ENCODE data around the gene SLC26A3.
A peak's percentile ranks its signal among the peaks of the same experiment; 100 is the strongest.

SLC26A3 gene

GRCh38 chr7:107743567-107744344 lies 59.3 kb downstream of the SLC26A3 start, which contains the start of gene CBLL1:
TSS of gene CBLL1 (plus strand) at chr7:107744142. CDS start at chr7:107744164, 22 bp downstream.
- peak; percentile 95 to 97 for DNase-seq

DNA sequence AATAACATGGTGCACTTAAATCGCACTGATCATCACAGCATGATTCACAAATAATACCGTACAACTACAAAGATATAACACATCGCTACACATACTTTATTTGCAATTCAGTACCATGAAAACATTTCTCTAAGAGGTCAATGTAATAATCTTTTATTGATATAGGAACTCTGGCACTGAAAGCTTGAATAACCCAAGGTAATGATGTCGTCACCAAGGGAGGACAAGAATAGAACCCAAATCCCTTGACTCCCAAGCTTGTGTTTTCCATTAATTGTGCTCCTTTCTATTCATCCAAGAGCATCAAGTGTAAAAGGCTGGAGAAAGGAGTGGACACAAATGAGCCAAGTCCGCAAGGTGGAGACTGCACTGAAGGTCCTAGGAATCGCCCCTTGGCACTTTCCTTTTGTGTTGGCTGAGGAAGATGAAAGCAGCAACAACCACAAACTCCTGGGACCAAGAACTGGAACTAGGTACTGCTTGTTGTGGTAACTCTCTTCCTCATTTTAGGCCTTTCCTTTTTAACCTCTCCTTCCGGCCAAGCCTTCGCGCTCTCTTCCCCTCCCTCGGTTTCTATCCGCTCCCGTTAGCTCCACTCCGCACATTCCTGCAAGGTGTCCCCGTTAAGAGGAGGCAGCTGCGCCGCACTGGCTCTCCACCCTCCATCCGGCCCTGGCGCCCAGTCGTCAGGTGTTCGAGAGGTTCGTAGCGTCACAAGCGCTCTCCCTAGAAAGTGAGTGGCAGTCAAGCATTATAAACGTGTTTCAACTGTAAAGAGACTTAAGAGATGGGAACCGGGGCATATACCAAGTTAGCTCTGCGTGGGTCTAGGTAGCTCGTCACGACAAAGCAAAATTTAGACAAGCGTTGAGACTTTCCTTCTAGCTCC lies 60.1 kb downstream of the SLC26A3 start:
- peak; percentile 30 to 40 for DNase-seq

GRCh38 chr7:107728276-107728675 lies 74.7 kb downstream of the SLC26A3 start:
- DNase-seq, result no peak

DNA sequence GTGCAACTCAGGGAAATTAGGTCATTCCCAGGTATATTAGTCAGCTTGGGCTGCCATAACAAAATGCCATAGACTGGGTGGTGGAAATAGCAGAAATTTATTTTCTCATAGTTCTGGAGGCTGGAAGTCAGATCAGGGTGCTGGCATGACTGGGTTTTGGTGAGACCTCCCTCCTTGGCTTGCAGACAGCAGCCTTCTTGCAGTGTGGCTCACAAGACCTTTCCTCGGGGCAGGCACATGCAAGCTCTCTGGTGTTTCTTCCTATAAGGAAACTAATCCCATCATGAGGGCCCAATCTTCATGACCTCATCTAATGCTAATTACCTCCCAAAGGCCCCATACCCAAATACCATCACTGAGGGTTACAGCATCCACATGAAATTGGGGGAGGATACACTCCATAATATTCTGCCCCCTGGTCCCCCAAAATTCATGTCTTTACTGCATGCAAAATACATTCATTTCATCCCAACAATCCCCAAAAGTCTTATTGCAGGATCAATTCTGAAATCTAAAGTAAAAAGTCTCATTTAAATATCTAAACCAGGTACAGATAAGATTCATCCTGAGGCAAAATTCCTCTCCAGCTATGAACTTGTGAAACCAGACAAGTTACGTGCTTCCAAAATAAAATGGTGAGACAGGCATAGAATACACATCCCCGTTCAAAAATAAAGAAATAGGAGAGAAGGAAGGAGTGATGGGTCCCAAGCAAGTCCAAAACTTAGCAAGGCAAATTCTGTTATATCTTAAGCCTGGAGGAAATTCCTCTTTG lies 76.5 kb downstream of the SLC26A3 start:
- DNase-seq, result no peak

GRCh38 chr7:107725138-107725740 lies 77.8 kb downstream of the SLC26A3 start:
- DNase-seq, result peak; percentile 12 to 39

DNA sequence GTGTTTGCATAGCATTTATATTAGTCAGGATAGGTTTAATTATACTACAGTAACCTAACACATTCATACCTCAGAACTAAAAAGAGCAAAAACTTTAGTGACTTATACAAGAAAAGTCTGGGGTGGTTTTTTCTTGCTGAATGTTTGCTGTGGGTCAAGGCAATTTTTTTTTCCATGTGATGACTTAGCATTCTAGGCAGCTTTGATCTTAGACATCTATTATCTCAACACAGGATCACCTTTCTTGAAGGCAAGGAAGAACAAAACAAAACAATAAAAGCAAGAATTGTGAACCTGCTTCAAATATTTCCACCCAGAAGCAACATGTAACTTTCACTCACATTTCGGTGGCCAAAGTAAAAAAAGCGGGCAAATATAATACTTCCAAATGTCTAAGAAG lies 79.8 kb downstream of the SLC26A3 start:
- no peak for DNase-seq

DNA sequence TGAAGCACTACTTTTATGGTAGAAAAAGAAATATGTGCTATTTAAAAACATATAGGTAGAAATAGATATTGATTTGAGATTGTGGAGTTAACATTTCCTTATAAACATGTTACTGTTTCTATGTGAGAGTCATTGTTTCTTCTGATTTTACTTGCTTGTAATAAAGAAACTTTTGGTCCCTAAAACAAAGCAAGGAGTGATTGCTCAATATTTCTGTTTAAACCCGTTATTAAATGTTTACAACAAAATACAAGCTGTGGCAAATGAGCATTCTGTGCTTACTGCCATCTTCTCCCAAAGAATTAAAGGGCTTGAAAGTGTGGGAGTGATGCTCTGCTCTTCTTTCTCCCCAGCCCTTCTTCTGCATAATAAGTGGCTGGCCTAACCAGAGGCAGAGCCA lies 81.7 kb downstream of the SLC26A3 start:
- no peak for DNase-seq

- DNase-seq, result no peak
These were observed 84.4 kb downstream of the SLC26A3 start for GRCh38 chr7:107718456-107719193.

DNA sequence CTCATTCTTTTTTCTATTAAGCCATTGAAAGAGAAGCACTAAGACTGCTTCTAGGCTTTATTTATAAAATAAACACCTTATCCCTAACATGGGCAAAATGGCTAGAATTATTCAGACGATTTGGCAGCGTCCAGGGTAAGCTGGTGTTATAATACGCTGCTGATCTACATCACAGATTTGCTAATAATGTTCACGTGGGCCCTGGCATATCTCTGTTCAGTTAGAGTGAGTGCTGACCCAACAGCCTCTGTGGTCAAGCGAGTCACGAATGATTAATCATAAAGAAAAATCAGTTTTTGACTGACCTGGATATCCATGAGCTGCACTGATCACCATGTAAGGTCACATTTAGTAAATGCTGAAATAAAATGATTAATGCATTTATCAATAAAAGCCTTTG lies 87.5 kb downstream of the SLC26A3 start:
- no peak for DNase-seq
